ENCODE measurements around the gene GMPPA.
A peak's percentile ranks its signal among the peaks of the same experiment; 100 is the strongest.

GMPPA gene

GRCh38 chr2:219522111-219523030 is 23.7 kb downstream of the GMPPA start:
- no peak for FAIRE-seq

DNA sequence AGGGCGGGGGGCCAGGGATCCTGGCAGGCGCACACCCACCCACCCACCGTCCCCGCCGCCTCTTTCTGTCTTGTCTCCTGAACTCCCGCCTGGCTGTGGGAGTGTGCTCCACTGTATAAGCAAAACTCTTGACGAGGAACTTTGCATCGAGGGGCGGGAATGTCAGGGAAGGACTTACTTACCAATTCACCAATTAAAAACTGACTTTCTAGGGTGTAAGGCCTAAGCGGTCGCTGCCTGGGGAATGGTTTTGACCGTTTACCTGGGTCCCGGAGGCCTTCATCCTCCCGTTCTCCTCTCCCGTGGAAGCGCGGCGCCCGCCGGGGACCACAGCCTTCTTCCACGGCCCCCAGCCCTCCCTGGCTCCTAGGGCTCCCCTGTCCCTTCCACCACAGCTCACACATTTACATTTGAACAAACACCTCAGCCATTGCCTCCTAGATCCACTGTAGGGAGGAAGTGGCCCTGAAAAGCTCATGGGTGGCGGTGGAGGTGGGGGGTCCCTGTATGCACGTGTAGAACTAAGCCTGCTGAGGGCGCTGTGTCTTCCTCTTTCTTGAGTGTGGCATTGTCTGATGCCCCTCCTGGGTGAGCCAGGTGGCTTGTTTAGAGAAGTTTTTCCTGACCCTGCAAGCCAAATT is 24.5 kb downstream of the GMPPA start:
- no peak for FAIRE-seq

DNA sequence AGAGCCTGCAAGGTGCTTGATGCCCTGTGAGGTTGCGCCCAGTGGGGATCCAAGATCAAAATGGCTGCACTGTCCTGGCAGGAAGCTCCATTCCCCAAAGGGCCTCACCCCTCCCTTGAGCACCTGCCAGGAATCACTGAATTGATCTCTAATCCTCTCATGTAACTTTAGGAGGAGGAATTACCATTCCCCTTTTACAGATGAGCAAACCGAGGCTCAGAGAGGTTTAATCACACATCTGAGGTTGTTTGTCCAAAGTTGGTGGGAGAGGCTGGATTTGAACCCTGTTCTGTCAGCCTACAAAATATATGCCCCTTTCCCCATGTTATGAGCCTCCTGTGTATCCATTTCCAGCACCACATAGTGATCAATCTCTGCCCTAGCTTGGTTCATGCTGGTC is 26.1 kb downstream of the GMPPA start:
- FAIRE-seq, result no peak

DNA sequence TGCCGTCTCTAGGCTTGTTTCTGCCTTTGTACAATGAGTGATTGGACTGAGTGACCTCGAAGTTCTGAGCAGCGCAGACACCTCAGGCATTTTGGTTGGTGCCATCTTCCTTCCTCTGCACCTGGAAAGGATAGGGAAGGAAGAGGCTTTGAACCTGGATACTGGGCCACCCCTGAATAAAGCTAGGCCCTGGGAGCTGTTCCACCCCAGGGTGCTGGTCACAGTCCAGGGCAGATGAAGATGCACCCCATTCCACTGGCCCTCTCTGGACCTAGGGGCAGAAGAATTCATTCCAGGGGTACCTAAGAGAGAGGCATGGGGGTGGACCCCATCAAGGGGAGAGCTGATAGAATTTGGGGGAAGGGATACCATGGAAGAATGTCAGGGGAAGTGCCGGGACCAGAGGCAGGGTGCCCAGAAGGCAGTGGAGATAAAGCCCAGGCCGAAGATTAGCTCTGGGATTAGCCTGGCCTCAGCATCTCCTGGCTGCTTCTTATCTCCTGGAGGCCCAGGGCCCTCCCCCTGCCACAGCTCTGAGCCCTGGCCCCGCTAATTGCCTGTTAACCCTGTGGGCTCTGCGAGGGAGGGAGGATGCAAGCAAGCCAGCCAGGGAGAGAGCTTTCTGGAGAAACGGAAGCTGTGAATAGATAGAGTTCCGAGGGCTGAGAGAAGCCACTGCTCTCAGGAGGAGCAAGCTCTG is 27.0 kb downstream of the GMPPA start:
- FAIRE-seq, result no peak

DNA sequence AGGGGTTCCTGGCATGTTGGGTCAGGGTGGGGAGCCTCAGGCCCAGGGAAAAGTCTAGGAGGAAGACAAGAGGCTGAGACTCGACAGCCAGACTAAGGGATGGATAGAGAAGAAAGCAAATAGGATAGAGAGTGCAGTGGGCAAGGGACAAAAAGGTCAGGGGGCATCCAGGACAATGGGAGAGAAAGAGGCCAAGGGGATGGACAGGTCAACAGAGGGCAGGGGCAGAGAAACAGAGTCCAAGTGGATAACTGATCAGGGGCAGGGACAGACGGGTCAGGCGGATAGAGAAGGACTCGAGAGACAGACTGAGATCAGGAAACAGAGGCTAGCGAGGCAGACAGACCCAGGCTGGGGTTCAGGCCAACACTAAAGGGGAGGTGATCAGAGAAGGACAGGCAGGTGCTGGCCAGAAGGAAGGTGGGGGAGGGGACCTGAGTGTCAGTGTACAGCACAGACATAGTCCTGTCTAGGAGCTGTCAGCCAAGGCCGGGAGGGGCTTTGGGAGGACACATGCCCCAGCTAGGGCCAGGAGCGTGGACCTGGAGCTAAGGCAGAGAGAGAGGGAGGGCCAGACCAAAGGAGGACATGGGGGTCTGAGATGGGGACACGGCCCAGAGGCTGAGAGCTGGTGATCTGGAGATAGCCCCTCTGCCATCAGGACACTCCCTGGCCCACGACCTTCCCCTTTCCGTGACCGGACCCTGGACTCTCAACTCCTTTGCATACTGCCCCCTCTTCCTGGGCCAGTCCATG is 27.8 kb downstream of the GMPPA start:
- no peak for FAIRE-seq

DNA sequence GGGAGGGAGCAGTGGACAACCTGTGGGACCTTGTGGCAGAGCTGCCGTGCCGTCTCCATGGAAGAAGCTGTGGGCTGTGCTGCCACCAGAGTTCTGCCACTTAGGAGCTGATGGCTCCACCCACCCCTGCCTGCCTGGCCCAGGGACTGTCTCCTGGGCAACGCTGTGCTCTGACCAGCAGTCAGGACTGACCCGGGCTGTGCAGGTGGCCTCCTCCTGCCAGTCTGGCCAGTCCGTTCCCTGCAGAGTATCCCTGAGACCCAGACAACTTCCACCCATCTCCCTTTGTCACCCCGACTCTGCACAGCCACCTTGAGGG is 28.3 kb downstream of the GMPPA start:
- peak; percentile 74 for FAIRE-seq

- FAIRE-seq, result no peak
These were observed 28.8 kb downstream of the GMPPA start for GRCh38 chr2:219527472-219527871.

DNA sequence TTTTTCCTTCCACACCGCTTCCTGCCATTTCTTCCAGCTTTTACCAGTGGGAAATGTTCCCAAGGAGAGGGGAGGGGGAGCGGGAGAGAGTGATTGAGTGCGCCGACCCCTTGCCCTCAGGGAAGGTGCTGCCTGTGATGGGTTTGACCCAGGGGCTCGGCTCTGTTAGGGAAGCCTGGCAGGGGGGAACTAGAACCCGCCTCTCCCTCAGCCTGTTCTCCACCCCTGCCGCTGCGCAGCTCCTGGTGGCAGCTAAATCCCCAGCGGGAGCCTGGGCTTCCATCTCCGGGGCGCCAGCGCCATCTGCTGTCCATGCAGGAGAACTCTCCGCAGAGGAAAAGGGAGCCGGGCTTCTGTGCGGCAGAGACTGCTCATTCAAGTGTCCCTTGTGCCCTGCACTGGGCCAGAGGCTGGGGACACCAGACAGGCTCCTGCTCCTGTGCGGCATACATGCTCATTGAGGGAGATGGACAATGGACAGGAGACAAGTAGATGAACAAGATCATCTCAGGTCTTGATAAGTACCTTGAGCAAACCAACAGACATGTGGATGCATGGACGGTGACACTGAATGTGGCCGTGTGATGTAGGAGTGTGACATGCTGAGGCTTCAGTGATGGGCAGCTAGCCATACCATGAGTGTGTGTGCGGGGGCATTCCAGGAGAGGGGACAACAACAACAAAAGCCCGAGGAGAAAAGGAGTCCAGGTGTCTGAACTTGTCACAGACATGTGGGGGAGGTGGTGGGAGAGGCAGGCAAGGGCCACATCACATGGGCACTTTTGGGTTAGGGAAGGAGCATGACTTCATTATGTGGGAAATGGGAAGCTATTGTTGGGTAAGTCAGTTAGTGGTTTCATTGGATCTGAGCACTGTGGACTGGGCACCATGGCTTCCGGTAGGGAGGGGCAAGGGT is 31.6 kb downstream of the GMPPA start:
- FAIRE-seq, result no peak

DNA sequence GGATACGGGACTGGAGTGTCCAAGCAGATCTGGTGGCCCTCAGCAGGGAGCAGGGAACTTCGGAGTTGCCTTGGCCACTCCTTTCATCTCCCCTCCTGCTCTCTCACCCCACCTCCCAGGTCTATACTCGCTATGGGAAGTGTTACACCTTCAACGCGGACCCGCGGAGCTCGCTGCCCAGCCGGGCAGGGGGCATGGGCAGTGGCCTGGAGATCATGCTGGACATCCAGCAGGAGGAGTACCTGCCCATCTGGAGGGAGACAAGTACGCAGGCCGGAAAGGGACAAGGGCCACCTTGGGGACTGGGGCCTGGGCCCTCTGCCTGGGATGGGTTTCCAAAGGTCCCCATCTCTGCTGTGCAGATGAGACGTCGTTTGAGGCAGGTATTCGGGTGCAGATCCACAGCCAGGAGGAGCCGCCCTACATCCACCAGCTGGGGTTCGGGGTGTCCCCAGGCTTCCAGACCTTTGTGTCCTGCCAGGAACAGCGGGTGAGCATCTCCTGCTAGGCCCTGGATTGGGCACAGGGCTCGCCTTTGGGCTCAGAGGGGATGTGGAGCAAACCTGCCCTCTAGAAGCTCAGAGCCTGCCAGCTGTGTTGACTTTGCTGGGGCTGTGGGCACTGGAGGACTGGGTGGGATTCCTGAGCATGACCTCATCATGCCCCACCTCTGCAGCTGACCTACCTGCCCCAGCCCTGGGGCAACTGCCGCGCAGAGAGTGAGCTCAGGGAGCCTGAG is 33.1 kb downstream of the GMPPA start:
- no peak for FAIRE-seq

DNA sequence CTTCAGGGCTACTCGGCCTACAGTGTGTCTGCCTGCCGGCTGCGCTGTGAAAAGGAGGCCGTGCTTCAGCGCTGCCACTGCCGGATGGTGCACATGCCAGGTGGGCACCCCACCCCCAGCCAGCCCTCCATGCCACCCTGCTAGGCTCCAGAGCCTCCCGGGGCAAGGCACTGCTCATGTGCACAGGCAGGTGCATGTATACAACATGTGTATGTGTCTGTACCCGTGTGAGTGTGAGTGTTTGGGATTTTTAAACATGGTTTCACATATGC is 33.6 kb downstream of the GMPPA start:
- no peak for FAIRE-seq

DNA sequence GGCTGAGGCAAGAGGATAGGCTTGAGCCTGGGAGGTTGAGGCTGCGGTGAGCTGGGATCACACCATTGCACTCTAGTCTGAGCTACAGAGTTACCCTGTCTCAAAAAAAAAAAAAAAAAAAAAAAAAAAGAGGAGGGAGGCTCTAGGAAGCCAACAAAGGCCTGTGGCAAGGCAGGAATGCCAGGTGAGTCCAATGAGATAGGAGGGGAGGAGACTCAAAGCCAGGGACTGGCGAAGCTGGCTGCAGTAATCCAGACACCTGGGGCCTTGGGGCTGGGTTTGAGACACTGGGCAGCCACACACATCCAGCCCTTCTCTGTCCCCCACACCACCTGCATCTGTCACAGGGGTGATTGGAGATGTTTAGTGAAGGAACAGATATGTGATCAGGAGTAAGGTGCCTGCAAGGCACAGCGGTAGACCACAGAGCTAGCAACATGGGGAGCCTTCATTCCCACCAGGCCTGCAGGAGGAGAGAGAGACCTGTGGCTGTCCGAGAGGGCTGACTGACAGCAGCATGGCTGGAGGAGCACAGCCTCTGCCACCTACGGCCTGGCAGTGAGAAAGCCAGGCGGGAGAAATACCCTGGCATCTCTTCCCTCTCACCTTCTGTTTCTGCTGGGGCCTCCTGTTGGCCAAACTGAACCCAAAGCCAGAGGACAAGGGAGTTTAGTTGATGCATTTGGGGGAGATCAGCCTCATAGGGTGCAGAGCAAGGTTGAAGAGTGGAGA is 35.4 kb downstream of the GMPPA start:
- FAIRE-seq, result no peak

DNA sequence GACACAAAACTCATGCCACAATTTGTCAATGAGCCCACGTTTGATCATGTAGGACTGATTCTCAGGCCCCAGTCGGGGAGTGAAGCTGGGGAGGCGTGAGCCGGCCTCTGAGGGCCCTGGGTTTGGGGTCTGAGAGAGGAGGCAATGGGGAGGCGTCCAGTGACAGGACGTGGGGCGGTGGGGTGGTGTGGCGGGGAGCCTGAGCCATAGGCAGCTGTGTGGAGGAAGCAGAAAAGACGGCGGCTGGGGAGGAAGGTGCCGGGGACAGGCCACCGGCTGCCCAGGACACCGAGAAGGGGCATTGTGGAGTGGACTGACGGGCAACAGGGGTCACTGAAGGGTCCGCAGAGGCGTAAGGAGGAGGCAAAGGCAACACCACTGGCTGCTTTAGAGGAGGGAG is 37.7 kb downstream of the GMPPA start:
- no peak for FAIRE-seq

- FAIRE-seq, result no peak
These were observed 38.3 kb downstream of the GMPPA start for GRCh38 chr2:219536967-219537366.

DNA sequence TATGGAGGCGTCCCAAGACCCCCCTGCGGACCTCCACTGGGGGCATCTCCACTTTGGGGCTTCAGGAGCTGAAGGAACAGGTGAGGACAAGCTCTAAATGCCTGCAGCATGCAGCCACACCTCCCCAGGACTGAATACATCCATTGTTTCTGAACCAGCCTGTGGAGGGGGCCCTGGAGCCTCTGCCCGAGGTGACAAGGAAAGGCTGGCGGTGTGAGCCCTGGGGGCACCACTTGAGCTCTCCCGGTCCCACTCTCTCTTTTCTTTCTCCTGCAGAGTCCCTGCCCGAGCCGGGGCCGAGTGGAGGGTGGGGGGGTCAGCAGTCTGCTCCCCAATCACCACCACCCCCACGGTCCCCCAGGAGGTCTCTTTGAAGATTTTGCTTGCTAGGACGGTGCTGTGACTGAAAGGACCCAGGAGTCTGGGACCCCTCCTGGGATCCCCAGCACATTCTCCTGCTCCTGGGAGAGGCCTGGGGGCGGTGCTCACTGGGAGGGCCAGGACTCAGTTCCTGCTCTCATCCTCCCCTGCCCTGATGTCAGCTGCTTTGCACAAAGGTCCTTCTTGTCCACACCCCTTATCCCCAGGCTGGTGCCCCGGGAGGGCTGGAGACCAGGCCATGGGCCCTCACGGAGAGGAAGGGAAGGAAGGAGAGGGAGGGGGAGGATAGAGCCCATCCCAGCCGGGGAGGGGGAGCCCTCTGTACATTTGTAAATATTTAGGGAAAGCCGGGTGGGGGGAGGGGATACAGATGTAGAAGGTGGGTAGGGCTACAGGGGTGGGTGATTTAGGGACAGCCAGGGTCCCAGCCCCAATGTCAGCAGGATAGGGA is 39.2 kb downstream of the GMPPA start:
- no peak for FAIRE-seq

DNA sequence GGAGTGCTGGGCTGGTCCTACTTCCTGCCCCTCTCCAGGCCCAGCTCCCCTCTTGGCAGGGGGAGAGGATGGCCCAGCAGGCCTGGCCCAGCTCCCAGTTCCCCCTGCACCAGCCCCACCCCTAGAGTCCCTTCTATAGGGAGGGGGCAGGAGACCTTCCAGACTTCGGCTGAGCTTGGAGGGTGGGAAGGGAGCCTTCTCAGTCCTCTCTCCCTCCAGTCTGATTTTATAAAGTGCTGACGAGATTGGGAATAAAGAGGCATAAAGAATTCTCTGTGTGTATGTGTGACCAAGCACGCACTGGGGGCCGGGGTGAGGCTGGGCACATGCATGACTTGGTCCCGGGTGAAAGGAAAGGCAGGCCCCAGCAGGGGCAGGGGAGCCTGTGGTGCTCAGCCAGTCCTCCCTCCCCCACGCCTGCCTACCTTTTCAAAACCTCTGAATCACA is 39.8 kb downstream of the GMPPA start:
- no peak for FAIRE-seq

- no peak for FAIRE-seq
These were observed 40.5 kb downstream of the GMPPA start for GRCh38 chr2:219538956-219539788.

GRCh38 chr2:219539926-219540678 is 41.4 kb downstream of the GMPPA start:
- FAIRE-seq, result no peak
